Aorta (tissue), 5 donors: ENCODE results near the gene OR7A5. TPM values are rescaled to one million over a fixed set of nuclear protein-coding genes. Genes with fewer than 3 reads are reported as not detected.

Experiments used
- ATAC-seq: fragments of 200-7000 bp; cut with Tn5 transposase; one replicate; pipeline ENCODE4 v1.9.1; 2022; ENCODE audit warnings: moderate library complexity; ENCODE audit not compliant: low FRiP score
- DNase-seq, 2 donors: peaks; one replicate each; pipeline ENCODE4 v3.0.0-alpha.2; 2020
- H3K27ac ChIP-seq, 2 donors: one replicate each; pipeline ENCODE4 v1.5.1; 2013; ENCODE audit warnings: low read length in 2 of 2, mild to moderate bottlenecking in 2 of 2, moderate library complexity in 2 of 2, control low read depth in 1 of 2, inconsistent platforms in 1 of 2, low read depth in 1 of 2
- H3K27me3 ChIP-seq, 2 donors: one replicate each; pipeline ENCODE4 v1.6.1; 2013; ENCODE audit warnings: control low read depth in 1 of 2, low read length in 1 of 2, mild to moderate bottlenecking in 1 of 2, moderate library complexity in 1 of 2; ENCODE audit not compliant: insufficient read depth in 2 of 2, control insufficient read depth in 1 of 2
- H3K36me3 ChIP-seq, 2 donors: one replicate each; pipeline ENCODE4 v1.6.1; 2013; ENCODE audit warnings: control low read depth in 1 of 2, low read length in 1 of 2, mild to moderate bottlenecking in 1 of 2; ENCODE audit not compliant: insufficient read depth in 2 of 2, control insufficient read depth in 1 of 2
- H3K4me1 ChIP-seq, 2 donors: one replicate each; pipeline ENCODE4 v1.6.1; 2013; ENCODE audit warnings: low read length in 2 of 2, control low read depth in 1 of 2, mild to moderate bottlenecking in 1 of 2, moderate library complexity in 1 of 2; ENCODE audit not compliant: insufficient read depth in 2 of 2, control insufficient read depth in 1 of 2
- H3K4me3 ChIP-seq, 2 donors: one replicate each; pipeline ENCODE4 v1.5.1; 2013; ENCODE audit warnings: low read length in 2 of 2, control low read depth in 1 of 2, mild to moderate bottlenecking in 1 of 2
- H3K9me3 ChIP-seq: one replicate; pipeline ENCODE4 v1.6.1; 2013; ENCODE audit warnings: mild to moderate bottlenecking, low read length; ENCODE audit not compliant: control insufficient read depth
- WGBS, 2 donors: extraction: QIAGEN DNeasy Blood & Tissue Kit; methylation state at CpG; one replicate each; pipeline ENCODE4 v1.1.7; 2013; 5-methylcytosine and 5-hydroxymethylcytosine counted together
- intact Hi-C, 2 donors: fragments of 100-400 bp; cut with DNase I; formaldehyde crosslinking; loops; one replicate each; pipeline versions ENCODE4 v1.14.2 to v1.15.0; 2022
- polyA plus RNA-seq, 2 donors: library from polyadenylated mRNA; stranded (reverse); fragments of 200-250 nt; gene quantifications; one replicate each; pipeline ENCODE4 v1.2.3, GENCODE V29; 2013
- total RNA-seq, 2 donors: library from RNA; stranded (reverse); fragmentation: NEBNext Ultra II Directional; extraction: Animal tissue kit (Norgen Biotek cat#: 25700); gene quantifications; one replicate each; pipeline ENCODE4 v1.2.1, GENCODE V29; 2021
- donor health status: healthy with polysubstance abuse.
- donor health status: Bipolar disorder and iron deficiency.
- donor health status: DM: no; HTN: no; CAD: no.
- donor health status: DM: no; HTN: no; CAD: no.
- donor health status: DM: yes; HTN: yes; CAD: no.

OR7A5 gene
- total and polyA plus RNA-seq, 4 donors, result not detected

- peaks cover 3% of the 10 kb centered on the region for H3K9me3 ChIP-seq
- WGBS, 2 donors, result 89 to 90% methylated on average over 2 of the region's 2 CpGs
- DNase-seq, result no peak
These were observed 9.0 kb downstream of the OR7A5 start for GRCh38 chr19:14826006-14826405.

GRCh38 chr19:14821937-14822336, 13.0 kb downstream of the OR7A5 start:
- Histone ChIP-seq H3K36me3 (no peaks in the 10 kb centered on the region), H3K4me1 (no peaks in the 10 kb centered on the region), H3K4me3 (no peak overlapping the region), H3K27ac (no peak overlapping the region), H3K27me3 (no peaks in the 10 kb centered on the region), H3K9me3 (peaks cover 3% of the 10 kb centered on the region)
- ATAC-seq (no peak), DNase-seq (no peak)
- intact Hi-C loops, result no loop called here
- 47 to 50% methylated on average over 6 of the region's 6 CpGs for WGBS, 2 donors

More at GRCh38 chr19:14826006-14826405, 9.0 kb downstream of the OR7A5 start:
- H3K36me3 ChIP-seq, result no peaks in the 10 kb centered on the region
- ATAC-seq, result no peak
- H3K27ac ChIP-seq, result no peak overlapping the region
- no peaks in the 10 kb centered on the region for H3K4me1 ChIP-seq
- no peaks in the 10 kb centered on the region for H3K27me3 ChIP-seq
- H3K4me3 ChIP-seq, result no peak overlapping the region
- intact Hi-C loops, result no loop called here

GRCh38 chr19:14818588-14818987, 16.4 kb downstream of the OR7A5 start:
- H3K4me3 ChIP-seq, result no peak overlapping the region
- no peak for DNase-seq
- intact Hi-C loops, result no loop called here
- H3K36me3 ChIP-seq, result no peaks in the 10 kb centered on the region
- no peaks in the 10 kb centered on the region for H3K27me3 ChIP-seq
- H3K27ac ChIP-seq, result no peak overlapping the region
- 72 to 75% methylated on average over 8 of the region's 8 CpGs for WGBS, 2 donors
- H3K9me3 ChIP-seq, result no peaks in the 10 kb centered on the region
- H3K4me1 ChIP-seq, result no peaks in the 10 kb centered on the region
- no peak for ATAC-seq

- Histone ChIP-seq H3K36me3 (no peaks in the 10 kb centered on the region), H3K4me1 (no peaks in the 10 kb centered on the region), H3K4me3 (no peak overlapping the region), H3K9me3 (no peaks in the 10 kb centered on the region), H3K27ac (no peak overlapping the region), H3K27me3 (no peaks in the 10 kb centered on the region)
- no peak for ATAC-seq
- intact Hi-C loops, result no loop called here
- WGBS, 2 donors, result 61 to 71% methylated on average over 3 of the region's 3 CpGs
- no peak for DNase-seq
These were observed 17.9 kb downstream of the OR7A5 start for GRCh38 chr19:14817052-14817451.

GRCh38 chr19:14814982-14815652, 19.9 kb downstream of the OR7A5 start:
- Histone ChIP-seq H3K27me3 (no peaks in the 10 kb centered on the region), H3K4me1 (no peaks in the 10 kb centered on the region), H3K9me3 (no peaks in the 10 kb centered on the region), H3K27ac (no peak overlapping the region), H3K36me3 (no peaks in the 10 kb centered on the region), H3K4me3 (no peak overlapping the region)
- intact Hi-C loops, result no loop called here
- 55 to 67% methylated on average over 2 of the region's 2 CpGs for WGBS, 2 donors
- DNase-seq, result no peak
- ATAC-seq, result no peak

- Histone ChIP-seq H3K36me3 (no peaks in the 10 kb centered on the region), H3K4me1 (no peaks in the 10 kb centered on the region), H3K27me3 (no peaks in the 10 kb centered on the region), H3K9me3 (no peaks in the 10 kb centered on the region), H3K4me3 (no peak overlapping the region), H3K27ac (no peak overlapping the region)
- DNase-seq (no peak), ATAC-seq (no peak)
- WGBS, 2 donors, result 32 to 33% methylated on average over 9 of the region's 9 CpGs
- intact Hi-C loops, result no loop called here
These were observed 25.5 kb downstream of the OR7A5 start for GRCh38 chr19:14809272-14810057.

- Histone ChIP-seq H3K4me1 (no peaks in the 10 kb centered on the region), H3K27ac (no peak overlapping the region), H3K27me3 (no peaks in the 10 kb centered on the region), H3K36me3 (no peaks in the 10 kb centered on the region), H3K9me3 (no peaks in the 10 kb centered on the region), H3K4me3 (no peak overlapping the region)
- intact Hi-C loops, result no loop called here
- 86% methylated on average over 3 of the region's 3 CpGs for WGBS, 2 donors
- ATAC-seq (no peak), DNase-seq (no peak)
These were observed 30.2 kb downstream of the OR7A5 start for GRCh38 chr19:14804765-14805164.

GRCh38 chr19:14798760-14799159, 36.2 kb downstream of the OR7A5 start:
- no peak for DNase-seq
- no peaks in the 10 kb centered on the region for H3K36me3 ChIP-seq
- H3K27me3 ChIP-seq, result peaks cover 0 to 1% of the 10 kb centered on the region in 2 donors
- intact Hi-C loops, result no loop called here
- H3K27ac ChIP-seq, result no peak overlapping the region
- no peak overlapping the region for H3K4me3 ChIP-seq
- no peak for ATAC-seq
- no peaks in the 10 kb centered on the region for H3K4me1 ChIP-seq
- 47 to 64% methylated on average over 5 of the region's 5 CpGs for WGBS, 2 donors
- H3K9me3 ChIP-seq, result no peaks in the 10 kb centered on the region

- no peaks in the 10 kb centered on the region for H3K4me1 ChIP-seq
- intact Hi-C loops, result no loop called here
- 91 to 92% methylated on average over 11 of the region's 11 CpGs for WGBS, 2 donors
- no peak overlapping the region for H3K4me3 ChIP-seq
- no peak for DNase-seq
- H3K27ac ChIP-seq, result no peak overlapping the region
- ATAC-seq, result no peak
- no peaks in the 10 kb centered on the region for H3K9me3 ChIP-seq
- no peaks in the 10 kb centered on the region for H3K36me3 ChIP-seq
- peaks cover 0 to 1% of the 10 kb centered on the region in 2 donors for H3K27me3 ChIP-seq
These were observed 39.0 kb downstream of the OR7A5 start for GRCh38 chr19:14796021-14796420.
